Caco-2 (cell line): ENCODE results near the gene ZNF407. TPM values are rescaled to one million over a fixed set of nuclear protein-coding genes. Genes with fewer than 3 reads are reported as not detected.

Experiments
- BruUV-seq: library from RNA; stranded (reverse); fragments of 400-500 nt; replicated peaks from 2 replicates; lab custom pipeline; 2021; lab: Mats Ljungman, UMichigan
- CTCF ChIA-PET: fragments of 300-600 bp; sonication (Branson Sonifier 250); formaldehyde crosslinking; loops from one replicate; lab custom pipeline; 2022; ENCODE audit warnings: antibody characterized with exemption; lab: Charles Lee
- POLR2A ChIA-PET: fragments of 300-600 bp; sonication (Branson Sonifier 250); formaldehyde crosslinking; loops from one replicate; lab custom pipeline; 2022; ENCODE audit warnings: antibody characterized with exemption; lab: Charles Lee
- DNase-seq, 2 experiments: peaks; one replicate each; pipeline versions ENCODE4 v3.0.0 to v3.0.0-alpha.2; 2020 to 2022
- H3K27me3 ChIP-seq: replicated peaks from 2 replicates; pipeline ENCODE4 v1.6.0; 2011; ENCODE audit warnings: low read length; ENCODE audit not compliant: control insufficient read depth, insufficient read depth
- H3K36me3 ChIP-seq: 2 replicates; pipeline ENCODE4 v1.5.1; 2011; ENCODE audit warnings: low read length; ENCODE audit not compliant: control insufficient read depth, insufficient read depth
- H3K4me1 ChIP-seq: fragments of 250-450 bp; sonication (Bioruptor Pico); 2 replicates; pipeline ENCODE4 v1.5.1; 2020; ENCODE audit warnings: mild to moderate bottlenecking
- H3K4me3 ChIP-seq: 2 replicates; pipeline ENCODE4 v1.5.1; 2011; ENCODE audit warnings: low read depth, mild to moderate bottlenecking, control low read depth, low read length
- H3K9me3 ChIP-seq: fragments of 250-450 bp; sonication (Bioruptor Pico); 2 replicates; pipeline ENCODE4 v1.5.1; 2020; ENCODE audit warnings: mild to moderate bottlenecking, moderate library complexity
- H3K27ac Mint-ChIP-seq: one replicate; pipeline ENCODE4 v1.8.0; 2022; ENCODE audit warnings: mixed read lengths; ENCODE audit not compliant: unreplicated experiment
- H3K27me3 Mint-ChIP-seq: one replicate; pipeline ENCODE4 v1.8.0; 2022; ENCODE audit warnings: mixed read lengths; ENCODE audit not compliant: insufficient read depth, unreplicated experiment
- H3K36me3 Mint-ChIP-seq: one replicate; pipeline ENCODE4 v1.8.0; 2022; ENCODE audit warnings: mild to moderate bottlenecking, mixed read lengths; ENCODE audit not compliant: insufficient read depth, unreplicated experiment
- H3K4me1 Mint-ChIP-seq: one replicate; pipeline ENCODE4 v1.8.0; 2022; ENCODE audit warnings: low read depth, mixed read lengths; ENCODE audit not compliant: unreplicated experiment
- H3K4me3 Mint-ChIP-seq: one replicate; pipeline ENCODE4 v1.8.0; 2022; ENCODE audit warnings: mild to moderate bottlenecking, moderate library complexity, mixed read lengths; ENCODE audit not compliant: unreplicated experiment
- H3K9me3 Mint-ChIP-seq: one replicate; pipeline ENCODE4 v1.8.0; 2022; ENCODE audit warnings: mixed read lengths; ENCODE audit not compliant: unreplicated experiment
- intact Hi-C: fragments of 100-400 bp; cut with micrococcal nuclease; formaldehyde crosslinking; loops from one replicate; pipeline ENCODE4 v1.10.0; 2022; ENCODE audit not compliant: unreplicated experiment
- total RNA-seq: library from RNA; stranded (reverse); gene quantifications from 2 replicates; pipeline ENCODE4 v1.2.3, GENCODE V29; 2022
- TF ChIP-seq, protein P1 (sequence below), 2 experiments: fragments of 200-600 bp in 1 of 2; IDR thresholded peaks; 1 replicate in 1 of 2; 2 replicates in 1 of 2; pipeline versions ENCODE4 v1.5.1 to v1.8.0; 2011 to 2022; ENCODE audit warnings: antibody characterized with exemption in 1 of 2, control low read depth in 1 of 2, inconsistent platforms in 1 of 2, low read depth in 1 of 2, low read length in 1 of 2, mild to moderate bottlenecking in 1 of 2, moderate library complexity in 1 of 2; ENCODE audit not compliant: insufficient read depth in 1 of 2, severe bottlenecking in 1 of 2, unreplicated experiment in 1 of 2

Gene ZNF407
- total RNA-seq, 1 experiment from 2014 or later, result 4.7 TPM

DNA sequence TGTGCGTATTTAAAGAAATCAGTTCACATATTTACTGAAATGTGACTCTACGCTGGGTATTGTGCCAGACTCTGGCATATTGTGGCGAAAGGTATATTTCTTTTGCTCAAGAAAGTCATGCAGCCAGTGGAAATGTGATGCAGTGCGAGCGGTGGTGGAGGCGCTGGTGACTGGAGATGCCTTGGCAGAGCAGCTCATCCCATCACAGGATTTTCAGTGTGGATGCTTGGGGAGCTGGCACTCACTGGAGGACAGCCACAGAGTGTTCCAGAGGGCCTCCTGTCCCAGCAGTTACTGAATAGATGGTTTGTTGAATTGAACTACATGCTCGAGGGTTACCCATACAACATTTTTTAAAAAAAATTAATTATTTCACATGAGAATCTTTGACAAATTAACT, 117.6 kb downstream of the ZNF407 start:
- H3K27ac Mint-ChIP-seq, result no peak overlapping the region

DNA sequence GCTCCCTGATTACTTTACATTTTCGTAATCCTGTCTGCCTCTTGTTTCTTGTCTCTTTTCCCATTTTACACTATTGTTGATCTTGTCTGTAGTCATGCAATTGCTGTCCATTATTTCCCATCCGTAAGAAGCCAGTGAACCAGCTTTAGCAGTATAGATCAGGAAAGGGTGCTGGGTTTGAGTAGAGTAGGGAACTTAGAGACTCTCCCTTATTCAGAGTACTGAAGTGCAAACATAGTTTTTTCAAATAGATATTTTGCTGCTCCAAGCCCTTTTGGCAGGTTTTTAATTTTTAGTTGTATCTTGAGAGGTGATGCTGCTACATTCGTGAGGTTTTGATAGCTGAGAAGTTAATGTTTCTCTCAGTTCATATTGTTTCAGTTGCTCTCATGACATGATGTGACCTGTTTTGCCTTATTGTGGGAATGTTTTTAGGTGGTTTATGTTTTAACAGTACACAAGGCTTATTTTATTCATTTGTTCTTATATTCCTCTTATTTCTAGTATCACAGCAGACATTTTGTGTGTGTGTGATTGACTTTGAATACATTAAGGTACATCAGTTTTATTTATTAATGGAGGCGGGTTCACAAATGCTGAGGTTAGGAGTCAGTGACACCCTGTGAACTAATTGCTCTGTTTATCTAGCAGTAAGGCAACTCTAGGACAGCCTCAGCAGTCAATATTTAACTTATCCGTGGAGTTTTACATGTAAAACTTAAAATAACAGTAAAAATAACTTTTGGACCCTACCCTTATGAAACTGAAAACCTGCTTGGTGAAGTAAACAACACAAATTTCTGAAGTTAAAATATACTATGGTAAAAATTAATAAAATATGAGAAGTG, 118.4 kb downstream of the ZNF407 start:
- POLR2A ChIA-PET, result no interaction called here
- H3K9me3 Mint-ChIP-seq, result no peaks in the 10 kb centered on the region

More for the DNA sequence above, 117.6 kb downstream of the ZNF407 start:
- Mint-ChIP-seq H3K27me3 (no peaks in the 10 kb centered on the region), H3K4me3 (no peak overlapping the region), H3K9me3 (no peaks in the 10 kb centered on the region), H3K4me1 (no peaks in the 10 kb centered on the region), H3K36me3 (no peaks in the 10 kb centered on the region)
- no peaks in the 10 kb centered on the region for H3K4me1 ChIP-seq
- TF ChIP-seq, protein P1, sequence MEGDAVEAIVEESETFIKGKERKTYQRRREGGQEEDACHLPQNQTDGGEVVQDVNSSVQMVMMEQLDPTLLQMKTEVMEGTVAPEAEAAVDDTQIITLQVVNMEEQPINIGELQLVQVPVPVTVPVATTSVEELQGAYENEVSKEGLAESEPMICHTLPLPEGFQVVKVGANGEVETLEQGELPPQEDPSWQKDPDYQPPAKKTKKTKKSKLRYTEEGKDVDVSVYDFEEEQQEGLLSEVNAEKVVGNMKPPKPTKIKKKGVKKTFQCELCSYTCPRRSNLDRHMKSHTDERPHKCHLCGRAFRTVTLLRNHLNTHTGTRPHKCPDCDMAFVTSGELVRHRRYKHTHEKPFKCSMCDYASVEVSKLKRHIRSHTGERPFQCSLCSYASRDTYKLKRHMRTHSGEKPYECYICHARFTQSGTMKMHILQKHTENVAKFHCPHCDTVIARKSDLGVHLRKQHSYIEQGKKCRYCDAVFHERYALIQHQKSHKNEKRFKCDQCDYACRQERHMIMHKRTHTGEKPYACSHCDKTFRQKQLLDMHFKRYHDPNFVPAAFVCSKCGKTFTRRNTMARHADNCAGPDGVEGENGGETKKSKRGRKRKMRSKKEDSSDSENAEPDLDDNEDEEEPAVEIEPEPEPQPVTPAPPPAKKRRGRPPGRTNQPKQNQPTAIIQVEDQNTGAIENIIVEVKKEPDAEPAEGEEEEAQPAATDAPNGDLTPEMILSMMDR (IDR thresholded peaks at IDR 0.05; ENCODE audit: insufficient read depth in 1 of 2, low read depth in 1 of 2, low read length in 1 of 2, severe bottlenecking in 1 of 2, unreplicated experiment in 1 of 2), result no peak
- POLR2A ChIA-PET, result no interaction called here
- H3K36me3 ChIP-seq, result no peaks in the 10 kb centered on the region
- CTCF ChIA-PET, result no interaction called here
- H3K4me3 ChIP-seq, result no peak overlapping the region
- H3K9me3 ChIP-seq, result no peaks in the 10 kb centered on the region
- H3K27me3 ChIP-seq, result no peaks in the 10 kb centered on the region
- intact Hi-C loops, result no loop called here
- no peak for DNase-seq
- BruUV-seq, result no TSS peak

DNA sequence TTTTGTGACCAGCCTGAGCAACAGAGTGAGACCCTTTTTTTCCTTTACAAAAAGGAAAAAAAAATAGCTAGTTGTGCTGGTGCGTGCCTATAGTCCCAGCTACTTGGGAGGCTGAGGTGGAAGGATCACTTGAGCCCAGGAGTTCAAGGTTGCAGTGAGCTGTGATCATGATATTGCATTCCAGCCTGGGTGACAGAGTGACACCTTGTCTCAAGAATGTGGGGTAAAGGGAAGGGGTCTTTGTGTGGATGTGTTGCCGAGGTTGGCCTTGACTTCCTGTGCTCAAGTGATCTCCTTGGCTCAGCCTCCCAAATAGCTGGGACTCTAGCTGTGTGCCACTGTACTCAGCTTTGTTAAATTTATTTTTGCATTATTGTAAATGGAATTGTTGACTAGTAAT, 120.6 kb downstream of the ZNF407 start:
- Histone ChIP-seq H3K4me1 (no peaks in the 10 kb centered on the region), H3K36me3 (no peaks in the 10 kb centered on the region), H3K9me3 (no peaks in the 10 kb centered on the region), H3K4me3 (no peak overlapping the region), H3K27me3 (no peaks in the 10 kb centered on the region)
- Mint-ChIP-seq H3K27ac (no peak overlapping the region), H3K36me3 (no peaks in the 10 kb centered on the region), H3K4me3 (no peak overlapping the region), H3K4me1 (no peaks in the 10 kb centered on the region), H3K27me3 (no peaks in the 10 kb centered on the region), H3K9me3 (no peaks in the 10 kb centered on the region)
- intact Hi-C loops, result no loop called here
- ChIA-PET CTCF (interaction anchor here (0.6 kb wide), 1 partner anchor 256 kb away, joined by 4 read pairs; no protein-coding TSS in a partner anchor), POLR2A (no interaction called here)
- BruUV-seq, result no TSS peak
- TF ChIP-seq, protein P1 (IDR thresholded peaks at IDR 0.05; ENCODE audit: insufficient read depth in 1 of 2, low read depth in 1 of 2, low read length in 1 of 2, severe bottlenecking in 1 of 2, unreplicated experiment in 1 of 2), result no peak
- DNase-seq, result no peak

More for the DNA sequence above, 118.4 kb downstream of the ZNF407 start:
- TF ChIP-seq, protein P1 (IDR thresholded peaks at IDR 0.05; ENCODE audit: insufficient read depth in 1 of 2, low read depth in 1 of 2, low read length in 1 of 2, severe bottlenecking in 1 of 2, unreplicated experiment in 1 of 2), result no peak
- Histone ChIP-seq H3K4me3 (no peak overlapping the region), H3K9me3 (no peaks in the 10 kb centered on the region), H3K4me1 (no peaks in the 10 kb centered on the region), H3K36me3 (no peaks in the 10 kb centered on the region), H3K27me3 (no peaks in the 10 kb centered on the region)
- no peak for DNase-seq
- H3K27ac Mint-ChIP-seq, result no peak overlapping the region
- no peak overlapping the region for H3K4me3 Mint-ChIP-seq
- no peaks in the 10 kb centered on the region for H3K27me3 Mint-ChIP-seq
- CTCF ChIA-PET, result no interaction called here
- no peaks in the 10 kb centered on the region for H3K36me3 Mint-ChIP-seq
- BruUV-seq, result no TSS peak
- intact Hi-C loops, result no loop called here
- H3K4me1 Mint-ChIP-seq, result no peaks in the 10 kb centered on the region
